GF-D8 (cell line): Measurements from ENCODE around the gene SPINT4.
A peak's percentile ranks its signal among the peaks of the same experiment; 100 is the strongest.

ENCODE experiments used
- DNase-seq: peaks from one replicate; lab custom pipeline; 2025; lab: John Stamatoyannopoulos, UW

SPINT4 gene

GRCh38 chr20:45765307-45765875 lies 43.2 kb downstream of the SPINT4 start:
- DNase-seq, result no peak

GRCh38 chr20:45765980-45766379 lies 43.8 kb downstream of the SPINT4 start:
- DNase-seq, result no peak

DNA sequence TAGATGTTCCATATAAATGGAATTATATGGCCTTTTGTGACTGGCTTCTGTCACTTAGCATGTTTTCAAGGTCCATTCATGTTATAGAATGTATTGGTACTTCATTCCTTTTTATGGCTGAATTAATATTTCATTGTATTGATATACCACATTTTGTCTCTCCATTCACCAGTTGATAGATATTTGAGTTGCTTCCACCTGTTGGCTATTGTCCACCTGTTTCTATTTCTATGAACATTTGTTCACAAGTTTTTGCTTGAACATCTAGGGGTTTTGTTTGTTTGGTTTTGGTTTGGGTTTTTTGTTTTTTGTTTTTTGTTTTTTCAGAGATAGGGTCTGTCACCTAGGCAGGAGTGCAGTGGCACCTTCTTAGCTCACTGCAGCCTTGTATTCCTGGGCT lies 46.3 kb downstream of the SPINT4 start:
- no peak for DNase-seq

GRCh38 chr20:45771182-45771759 lies 49.1 kb downstream of the SPINT4 start:
- DNase-seq, result peak; percentile 34

GRCh38 chr20:45772693-45773092 lies 50.5 kb downstream of the SPINT4 start:
- DNase-seq, result no peak

- no peak for DNase-seq
Measured at GRCh38 chr20:45774945-45775344, 52.8 kb downstream of the SPINT4 start.

DNA sequence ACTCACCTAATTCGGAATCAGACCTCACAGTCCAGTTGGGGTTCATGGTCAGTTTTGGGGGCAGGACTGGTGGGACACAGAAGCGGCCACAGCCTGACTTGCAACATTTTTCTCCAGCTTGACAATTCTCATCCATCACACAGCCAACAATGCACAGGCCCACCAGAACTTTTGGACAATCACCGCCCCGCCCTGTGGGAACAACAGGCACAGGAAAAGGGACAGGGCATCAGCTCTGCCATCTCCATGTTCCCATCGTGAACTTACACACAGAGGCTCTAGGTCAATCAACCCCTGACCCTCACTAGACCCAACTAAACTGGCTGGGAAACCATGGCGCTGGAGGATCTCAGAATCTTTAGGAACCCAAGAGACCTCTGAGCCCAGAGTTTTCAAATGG lies 53.3 kb downstream of the SPINT4 start:
- DNase-seq, result no peak
